Stimulated activated naive CD4-positive, alpha-beta T cell treated with Interleukin-2 at 50 U/mL for 16 hours (primary cell): ENCODE results near the gene FMN2.
"Not testable (repeated sequence)": the region's sequence is repeated elsewhere in the genome, so short reads cannot be mapped to it uniquely, and the experiment has no call there.

Source experiments
- DNase-seq: peaks from one replicate; lab custom pipeline; 2025; lab: John Stamatoyannopoulos, UW

The FMN2 gene

GRCh38 chr1:240314845-240315801, 223.4 kb downstream of the FMN2 start:
- DNase-seq, result no peak

DNA sequence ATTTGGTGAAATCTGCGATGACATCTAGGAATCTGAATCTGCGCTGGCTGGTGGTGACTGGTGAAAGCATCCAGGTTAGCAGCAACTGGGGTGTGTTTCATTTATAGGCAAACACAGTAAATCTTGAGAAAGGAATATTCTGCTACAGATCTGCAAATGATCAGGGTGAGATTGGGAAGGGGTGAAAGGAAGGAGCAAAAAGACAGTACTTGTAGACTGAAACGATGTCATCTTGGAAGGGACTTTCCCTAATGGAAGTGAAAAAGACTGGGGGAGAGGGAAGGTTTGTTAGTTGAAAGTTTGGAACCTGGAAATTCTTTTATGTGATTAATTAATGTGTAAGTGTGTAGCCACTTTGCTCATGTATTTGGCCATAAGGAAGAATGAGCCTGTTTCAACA, 228.3 kb downstream of the FMN2 start:
- DNase-seq, result no peak

DNA sequence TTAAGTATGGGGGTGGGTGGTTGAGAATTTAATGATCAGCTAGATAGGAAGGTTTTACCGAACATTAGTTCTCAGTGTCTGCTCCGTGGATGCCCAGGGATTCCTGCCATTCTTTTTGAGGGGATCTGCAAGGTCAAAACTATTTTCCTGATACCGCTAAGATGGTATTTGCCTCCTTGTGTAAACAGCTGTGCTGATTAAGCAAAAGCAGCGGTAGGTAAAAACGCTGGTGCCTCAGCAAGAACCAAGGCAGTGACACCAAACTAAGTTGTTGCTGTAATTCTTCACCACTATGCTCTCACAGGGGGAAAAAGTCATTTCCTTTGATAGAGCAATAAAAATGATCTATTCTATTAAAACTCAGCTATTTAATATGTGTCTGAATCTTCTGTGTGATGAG, 229.0 kb downstream of the FMN2 start:
- no peak for DNase-seq

DNA sequence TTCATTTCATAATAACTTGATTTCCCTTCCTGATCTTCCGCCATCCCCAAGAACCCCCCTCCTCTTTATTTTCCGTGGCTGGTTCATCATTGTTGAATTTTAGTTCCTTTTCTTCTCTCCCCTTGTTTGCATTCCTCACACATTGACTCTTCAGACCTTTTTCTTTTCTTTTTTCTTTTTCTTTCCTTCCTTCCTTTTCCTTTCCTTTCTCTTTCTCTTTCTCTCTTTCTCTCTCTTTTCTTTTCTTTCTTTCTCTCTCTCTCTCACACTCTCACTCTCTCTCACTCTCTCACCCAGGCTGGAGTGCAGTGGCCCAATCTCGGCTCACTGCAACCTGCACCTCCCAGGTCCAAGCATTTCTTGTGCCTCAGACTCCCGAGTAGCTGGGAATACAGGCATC, 231.3 kb downstream of the FMN2 start:
- DNase-seq, result no peak

DNA sequence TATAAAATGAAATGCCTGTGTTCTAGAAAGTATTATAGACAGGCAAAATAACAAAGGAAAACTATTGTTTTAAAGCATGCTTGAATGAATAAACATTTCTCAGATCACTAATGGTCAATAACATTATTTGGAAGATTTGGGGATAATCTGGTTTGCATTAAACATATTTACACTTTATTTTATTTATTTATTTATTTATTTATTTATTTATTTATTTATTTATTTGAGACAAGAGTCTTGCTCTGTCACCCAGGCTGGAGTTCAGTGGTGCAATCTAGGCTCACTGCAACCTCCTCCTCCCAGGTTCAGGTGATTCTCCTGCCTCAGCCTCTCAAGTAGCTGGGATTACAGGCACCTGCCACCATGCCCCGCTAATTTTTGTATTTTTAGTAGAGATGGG, 236.7 kb downstream of the FMN2 start:
- DNase-seq, result not testable (repeated sequence)

- no peak for DNase-seq
Observed at GRCh38 chr1:240329443-240329842, 237.8 kb downstream of the FMN2 start.

DNA sequence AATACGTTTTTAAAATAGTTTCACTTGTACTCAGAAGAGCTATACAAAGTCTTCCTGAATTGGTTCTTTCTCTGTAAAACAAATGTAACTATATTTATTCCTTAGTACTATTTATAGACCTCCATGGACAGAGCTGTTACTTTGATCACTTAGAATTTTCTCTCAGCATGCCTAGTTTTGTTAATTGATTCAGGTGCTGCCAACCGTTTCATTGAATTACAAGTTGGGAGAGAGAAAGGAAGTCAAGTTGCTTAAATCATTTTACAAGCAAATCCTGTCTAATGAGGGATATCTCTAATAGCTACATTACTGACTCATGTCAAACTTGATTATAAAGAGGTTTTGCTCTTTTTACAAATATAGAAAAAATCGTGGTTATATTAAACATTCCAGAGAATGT, 241.0 kb downstream of the FMN2 start:
- DNase-seq, result no peak

DNA sequence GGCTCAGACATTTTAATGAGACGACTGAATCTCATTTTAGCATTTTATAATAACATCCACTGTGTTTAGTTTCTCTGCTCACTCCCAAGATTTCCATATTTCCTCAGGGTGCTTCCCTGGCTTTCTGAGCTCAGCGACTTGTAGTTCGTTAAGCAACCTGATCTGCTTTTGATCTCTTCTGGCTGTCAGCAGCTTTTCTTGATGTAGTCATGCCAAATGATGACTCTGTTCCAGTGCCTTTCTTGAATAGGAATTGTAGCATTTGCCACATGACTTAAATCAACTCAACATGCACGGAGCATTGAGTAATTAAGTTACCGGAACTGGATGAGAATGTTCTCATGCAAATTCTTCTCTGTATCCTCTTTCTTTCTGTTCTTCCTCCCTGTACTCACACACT, 246.1 kb downstream of the FMN2 start:
- no peak for DNase-seq

- DNase-seq, result no peak
Observed at GRCh38 chr1:240338837-240339236, 247.2 kb downstream of the FMN2 start.

DNA sequence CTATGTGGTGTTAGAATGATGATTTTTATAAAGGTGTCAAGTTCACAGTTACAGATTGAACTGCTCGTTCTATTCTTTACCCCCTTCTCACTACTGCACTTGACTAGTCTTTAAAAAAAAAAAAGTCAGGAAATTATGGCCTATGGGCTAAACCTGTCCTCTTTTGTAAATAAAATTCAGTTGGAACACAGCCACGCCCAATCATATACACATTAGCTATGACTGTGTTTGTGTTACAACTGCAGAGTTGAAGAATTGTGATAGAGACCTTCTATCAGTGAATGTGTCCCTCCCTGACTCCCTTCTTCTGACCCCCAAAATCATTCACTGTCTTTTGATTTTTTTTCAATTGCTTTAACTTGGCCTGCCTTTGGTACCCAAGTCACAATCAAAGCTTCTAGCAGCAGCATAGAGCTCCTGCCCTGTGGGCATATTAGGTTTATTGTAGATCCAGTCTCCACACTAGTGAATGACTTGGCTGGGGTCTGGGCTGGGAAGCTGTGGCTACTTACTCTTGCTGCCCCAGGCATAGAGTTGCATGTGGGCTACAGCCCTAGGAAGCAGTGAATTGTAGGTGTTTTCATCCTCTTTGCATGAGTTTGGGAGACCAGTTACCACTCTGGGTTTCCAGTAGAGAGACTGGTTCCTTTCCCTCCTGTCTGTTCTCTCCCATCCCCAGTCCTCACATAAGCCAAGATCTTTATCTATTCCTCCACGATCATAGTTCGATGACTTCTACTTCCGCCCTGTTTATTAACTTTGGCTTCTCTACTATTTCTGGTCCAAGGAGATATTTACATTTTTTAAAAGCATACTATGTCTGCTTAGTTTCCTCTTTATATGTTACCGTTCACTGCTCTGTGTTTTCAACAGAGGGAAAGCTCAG, 249.9 kb downstream of the FMN2 start:
- no peak for DNase-seq

GRCh38 chr1:240342251-240342625, 250.6 kb downstream of the FMN2 start:
- no peak for DNase-seq

- DNase-seq, result no peak
Observed at GRCh38 chr1:240343045-240343444, 251.4 kb downstream of the FMN2 start.

DNA sequence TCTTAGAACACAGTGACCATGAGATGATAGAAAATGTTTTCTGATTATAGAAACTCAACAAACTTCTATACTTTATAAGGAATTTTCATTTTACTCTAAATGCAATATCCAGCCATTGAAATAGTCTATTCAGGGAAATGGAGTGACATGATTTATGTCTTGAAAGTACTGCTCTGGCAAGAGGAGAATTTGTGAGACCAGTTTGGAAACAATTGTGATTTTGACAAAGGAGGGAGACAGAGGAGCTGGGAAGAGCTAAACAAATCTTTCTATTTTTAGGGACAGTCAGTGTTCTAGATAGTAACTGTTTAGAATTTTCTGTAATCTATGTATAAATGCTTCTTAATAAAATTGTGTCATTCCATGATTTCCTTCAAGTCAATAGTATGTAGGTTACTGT, 252.3 kb downstream of the FMN2 start:
- DNase-seq, result no peak

DNA sequence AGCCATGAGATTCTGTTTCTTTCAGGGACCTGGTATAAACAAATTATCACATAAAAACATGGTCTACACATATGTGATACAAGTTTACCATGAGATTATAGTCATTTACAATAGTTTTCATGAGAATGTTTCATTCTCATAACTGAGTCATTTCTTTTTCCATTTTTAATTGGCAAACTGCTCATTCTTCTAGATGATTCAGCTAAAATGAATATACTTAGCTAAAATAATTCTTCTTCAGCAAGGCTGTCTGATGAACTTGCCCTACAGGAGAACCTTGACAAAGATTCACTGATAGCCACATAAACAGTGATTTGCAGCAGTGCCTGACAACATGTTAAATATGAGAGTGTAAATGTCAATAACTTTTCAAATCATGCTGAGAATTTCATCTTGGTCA, 253.2 kb downstream of the FMN2 start:
- no peak for DNase-seq

- DNase-seq, result no peak
Observed at GRCh38 chr1:240349695-240350094, 258.0 kb downstream of the FMN2 start.

GRCh38 chr1:240350910-240351331, 259.2 kb downstream of the FMN2 start:
- DNase-seq, result no peak

DNA sequence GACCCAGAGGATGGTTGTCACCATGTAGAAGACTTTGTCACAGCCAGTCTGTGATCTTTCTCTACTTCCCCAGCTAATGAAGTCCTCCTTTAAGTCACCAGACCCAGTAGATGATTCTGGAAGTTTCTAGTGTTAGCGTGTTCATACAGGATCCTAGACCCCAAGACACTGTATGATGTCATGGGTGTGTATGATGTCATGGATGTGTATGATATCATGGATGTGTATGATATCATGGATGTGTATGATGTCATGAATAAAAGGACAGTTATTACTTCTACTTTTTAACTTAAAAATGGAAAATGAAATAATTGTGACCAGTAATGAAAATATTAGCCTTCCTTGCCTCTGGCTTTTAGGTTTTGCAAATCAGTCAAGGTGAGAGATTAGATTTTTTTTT, 260.0 kb downstream of the FMN2 start:
- DNase-seq, result no peak

- DNase-seq, result no peak
Observed at GRCh38 chr1:240352769-240353168, 261.1 kb downstream of the FMN2 start.

DNA sequence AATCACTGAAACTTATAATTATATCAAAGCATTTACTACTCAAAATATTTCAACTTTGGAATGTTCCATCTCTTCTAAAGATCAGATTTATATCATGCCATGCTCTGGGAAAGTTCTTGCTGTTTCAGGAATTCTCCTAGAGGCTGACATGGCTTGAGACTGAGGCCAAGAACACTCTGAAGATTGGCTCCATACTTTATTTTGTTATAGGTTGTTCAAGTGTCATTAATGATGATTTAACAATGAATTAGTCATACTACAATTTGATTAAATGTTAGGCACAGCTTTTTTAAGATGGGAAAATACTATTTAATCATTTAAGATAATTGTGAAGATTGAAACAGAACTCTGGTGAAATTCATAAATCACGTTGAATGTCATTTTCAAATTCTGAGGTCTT, 264.9 kb downstream of the FMN2 start:
- no peak for DNase-seq

GRCh38 chr1:240362046-240362445, 270.4 kb downstream of the FMN2 start:
- no peak for DNase-seq

DNA sequence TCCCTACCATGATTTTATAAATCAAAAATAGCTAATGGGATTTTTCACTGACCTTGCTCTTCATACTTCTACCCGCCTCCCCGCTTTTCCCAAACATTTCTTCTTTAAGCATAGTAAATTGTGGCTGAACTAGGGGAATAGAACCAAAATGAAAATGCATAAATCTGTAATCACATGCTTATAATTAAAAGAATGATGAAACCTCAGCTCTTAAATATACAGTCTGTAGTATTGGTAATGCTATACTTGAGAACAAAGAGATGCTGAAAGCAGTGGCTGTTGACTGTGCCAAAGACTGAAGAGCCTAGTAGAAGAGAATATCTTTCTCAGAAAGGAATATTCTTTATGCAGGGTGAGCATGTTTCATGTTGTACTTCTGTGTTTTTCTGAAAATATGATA, 271.1 kb downstream of the FMN2 start:
- DNase-seq, result no peak

DNA sequence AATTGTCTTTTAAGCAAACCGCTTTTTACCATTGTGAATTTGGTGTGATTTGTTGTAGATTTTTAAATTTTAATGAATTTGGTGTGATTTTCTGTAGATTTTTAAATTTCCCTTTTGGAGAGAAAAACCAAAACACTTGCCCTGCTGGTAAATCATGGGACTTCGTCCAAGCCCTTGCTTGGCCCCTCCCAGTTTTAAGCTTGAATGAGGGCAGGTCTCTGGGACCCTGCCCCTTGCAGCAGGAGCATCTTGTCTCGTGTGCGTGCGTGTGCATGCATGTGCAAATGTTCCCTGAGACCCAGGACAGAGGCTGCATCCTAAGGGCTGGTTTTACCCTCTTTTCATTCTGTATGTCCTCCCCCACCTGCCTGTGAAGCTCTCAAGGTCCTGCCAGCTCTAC, 271.6 kb downstream of the FMN2 start:
- DNase-seq, result no peak

- no peak for DNase-seq
Observed at GRCh38 chr1:240363914-240364313, 272.2 kb downstream of the FMN2 start.
